Measurements from ENCODE around the gene CMTM7.
A peak's percentile ranks its signal among the peaks of the same experiment; 100 is the strongest.
"Not testable (repeated sequence)": the region's sequence is repeated elsewhere in the genome, so short reads cannot be mapped to it uniquely, and the experiment has no call there.

The CMTM7 gene

GRCh38 chr3:32460817-32461496, 69.3 kb downstream of the CMTM7 start:
- DNase-seq: not testable (repeated sequence)

DNA sequence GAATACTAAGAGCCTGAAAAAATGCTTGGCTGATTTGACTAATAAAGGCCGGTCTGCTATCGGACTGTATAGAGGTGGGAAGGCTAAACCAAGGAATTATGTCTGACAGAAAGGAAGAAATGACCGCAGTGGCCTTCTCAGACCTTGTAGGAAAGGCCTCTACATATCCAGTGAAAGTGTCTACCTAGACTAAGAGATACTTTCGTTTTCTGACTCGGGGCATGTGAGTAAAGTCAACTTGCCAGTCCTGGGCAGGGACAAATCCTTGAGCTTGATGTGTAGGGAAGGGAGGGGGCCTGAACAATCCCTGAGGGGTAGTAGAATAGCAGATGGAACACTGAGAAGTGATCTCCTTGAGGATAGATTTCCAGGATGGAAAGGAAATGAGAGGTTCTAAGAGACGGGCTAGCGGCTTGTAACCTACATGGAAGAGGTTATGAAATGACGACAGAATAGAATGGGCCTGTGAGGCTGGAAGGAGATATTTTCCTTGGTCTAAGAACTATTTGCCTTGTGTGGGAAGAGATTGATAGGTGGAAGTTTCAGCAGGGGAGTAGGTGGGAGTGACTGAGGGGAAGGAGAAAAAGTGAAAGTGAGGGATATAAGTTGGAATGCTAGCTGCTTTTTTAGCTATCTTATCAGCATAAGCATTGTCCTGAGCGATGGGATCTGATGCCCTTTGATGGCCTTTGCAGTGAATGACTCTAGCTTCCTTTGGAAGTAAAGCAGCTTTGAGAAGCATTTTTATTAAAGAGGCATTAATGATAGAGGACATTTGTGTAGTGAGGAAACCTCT, 70.7 kb downstream of the CMTM7 start:
- not testable (repeated sequence) for DNase-seq

DNA sequence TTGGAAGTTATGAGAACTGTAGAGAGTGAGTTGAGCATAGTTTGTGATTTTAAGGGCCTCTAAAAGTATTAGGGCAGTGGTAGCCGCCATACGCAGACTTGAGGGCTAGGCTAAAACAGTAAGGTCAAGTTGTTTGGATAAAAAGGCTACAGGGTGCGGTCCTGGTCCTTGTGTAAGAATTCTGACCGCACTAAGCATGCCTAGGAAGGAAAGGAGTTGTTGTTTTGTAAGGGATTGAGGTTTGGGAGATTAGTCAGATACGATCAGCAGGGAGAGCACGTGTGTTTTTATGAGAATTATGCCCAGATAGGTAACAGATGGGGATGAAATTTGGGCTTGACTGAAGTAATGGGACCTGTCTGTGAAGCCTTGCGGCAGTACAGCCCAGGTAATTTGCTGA, 71.8 kb downstream of the CMTM7 start:
- not testable (repeated sequence) for DNase-seq

GRCh38 chr3:32464726-32465125, 73.1 kb downstream of the CMTM7 start:
- not testable (repeated sequence) for DNase-seq

DNA sequence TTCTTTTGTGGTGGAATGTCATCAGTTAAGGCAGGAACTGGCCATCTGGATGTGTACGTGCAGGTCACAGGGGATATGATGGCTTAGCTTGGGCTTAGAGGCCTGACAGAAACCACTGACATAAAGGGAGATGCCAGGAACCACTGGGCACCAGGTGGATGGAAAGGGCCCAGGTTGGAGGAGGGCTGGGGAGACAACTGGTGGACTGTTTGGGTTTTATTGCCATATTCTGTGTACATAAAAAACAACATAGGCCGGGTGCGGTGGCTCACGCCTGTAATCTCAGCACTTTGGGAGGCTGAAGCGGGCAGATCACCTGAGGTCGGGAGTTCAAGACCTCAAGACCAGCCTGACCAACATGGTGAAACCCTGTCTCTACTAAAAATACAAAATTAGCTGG, 75.2 kb downstream of the CMTM7 start:
- not testable (repeated sequence) for DNase-seq

GRCh38 chr3:32467333-32468070, 75.8 kb downstream of the CMTM7 start:
- peak; percentile 52 to 60 for DNase-seq

GRCh38 chr3:32469151-32469874, 77.7 kb downstream of the CMTM7 start:
- DNase-seq: no peak

GRCh38 chr3:32470362-32470761, 78.7 kb downstream of the CMTM7 start:
- DNase-seq: no peak

DNA sequence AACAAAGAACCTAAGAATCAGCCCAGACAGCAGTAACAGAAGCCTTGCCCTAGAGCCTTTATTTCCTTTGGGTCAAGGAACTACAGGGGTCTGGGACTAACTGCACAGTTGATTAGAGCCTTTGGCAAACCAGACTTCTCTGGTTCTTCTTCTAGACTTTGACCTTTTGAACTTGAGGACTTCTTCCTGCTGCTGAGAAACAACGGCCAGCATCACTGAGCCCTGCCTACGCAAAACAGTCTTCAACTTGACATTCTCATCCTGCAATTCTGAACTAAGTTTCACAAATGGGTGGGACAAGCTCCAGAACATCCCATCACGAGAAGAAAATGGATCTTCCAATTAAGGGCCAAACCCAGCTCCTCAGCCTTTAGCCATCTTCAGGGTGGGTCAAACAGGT, 79.6 kb downstream of the CMTM7 start:
- DNase-seq: no peak

DNA sequence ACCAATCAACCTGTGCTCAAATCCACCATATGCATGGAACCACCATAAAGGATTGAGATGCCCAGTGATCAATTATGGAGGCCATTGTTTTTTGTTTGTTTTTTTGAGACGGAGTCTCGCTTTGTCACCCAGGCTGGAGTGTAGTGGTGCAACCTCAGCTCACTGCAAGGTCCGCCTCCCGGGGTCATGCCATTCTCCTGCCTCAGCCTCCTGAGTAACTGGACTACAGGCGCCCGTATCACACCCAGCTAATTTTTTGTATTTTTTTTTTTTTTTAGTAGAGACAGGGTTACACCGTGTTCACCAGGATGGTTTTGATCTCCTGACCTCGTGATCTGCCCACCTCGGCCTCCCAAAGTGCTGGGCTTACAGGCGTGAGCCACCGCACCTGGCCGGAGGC, 80.5 kb downstream of the CMTM7 start:
- DNase-seq: not testable (repeated sequence)

- DNase-seq: no peak
Observed at GRCh38 chr3:32474201-32474600, 82.5 kb downstream of the CMTM7 start.

GRCh38 chr3:32480604-32481003, 89.0 kb downstream of the CMTM7 start:
- no peak for DNase-seq

GRCh38 chr3:32481791-32482631, 90.4 kb downstream of the CMTM7 start:
- DNase-seq: no peak

- DNase-seq: no peak
Observed at GRCh38 chr3:32482693-32483092, 91.0 kb downstream of the CMTM7 start.

DNA sequence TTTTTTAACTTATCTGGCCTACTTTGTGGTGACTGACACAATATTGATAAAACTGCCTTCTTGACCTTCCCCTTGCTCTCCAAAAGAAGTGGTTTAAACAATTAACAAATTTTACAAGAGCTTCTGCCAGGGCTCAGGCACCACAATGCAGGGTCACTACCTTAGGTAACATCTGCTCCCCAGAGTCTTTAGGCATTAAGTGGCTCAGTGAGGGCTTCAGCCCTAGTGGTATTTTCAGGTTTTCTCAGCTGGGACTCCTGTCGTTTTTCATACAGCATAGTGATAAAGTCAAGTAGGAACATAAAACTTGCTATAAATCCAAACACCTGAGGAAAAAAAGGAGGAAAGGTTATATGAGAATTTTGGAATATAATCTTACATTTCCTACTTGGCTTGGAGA, 92.1 kb downstream of the CMTM7 start:
- DNase-seq: no peak

DNA sequence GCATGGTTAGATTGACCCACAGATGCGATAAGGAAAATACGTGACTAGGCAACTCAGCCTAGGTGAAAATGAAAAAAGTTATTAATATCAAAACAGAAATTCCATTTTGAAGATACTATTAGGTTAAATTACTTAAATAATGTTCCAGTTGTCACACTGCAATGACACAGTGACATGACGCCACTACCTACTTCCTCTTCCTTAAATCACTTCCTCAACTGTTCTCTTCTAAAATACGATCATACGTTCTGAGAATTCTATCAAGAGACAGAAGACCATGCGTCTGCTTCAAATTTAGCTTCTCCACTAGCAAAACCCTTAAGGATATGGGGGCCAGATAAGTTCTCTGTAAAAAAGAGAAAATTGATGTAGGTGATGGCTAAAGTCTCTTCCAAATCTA, 92.8 kb downstream of the CMTM7 start:
- peak; percentile 40 to 70 for DNase-seq

DNA sequence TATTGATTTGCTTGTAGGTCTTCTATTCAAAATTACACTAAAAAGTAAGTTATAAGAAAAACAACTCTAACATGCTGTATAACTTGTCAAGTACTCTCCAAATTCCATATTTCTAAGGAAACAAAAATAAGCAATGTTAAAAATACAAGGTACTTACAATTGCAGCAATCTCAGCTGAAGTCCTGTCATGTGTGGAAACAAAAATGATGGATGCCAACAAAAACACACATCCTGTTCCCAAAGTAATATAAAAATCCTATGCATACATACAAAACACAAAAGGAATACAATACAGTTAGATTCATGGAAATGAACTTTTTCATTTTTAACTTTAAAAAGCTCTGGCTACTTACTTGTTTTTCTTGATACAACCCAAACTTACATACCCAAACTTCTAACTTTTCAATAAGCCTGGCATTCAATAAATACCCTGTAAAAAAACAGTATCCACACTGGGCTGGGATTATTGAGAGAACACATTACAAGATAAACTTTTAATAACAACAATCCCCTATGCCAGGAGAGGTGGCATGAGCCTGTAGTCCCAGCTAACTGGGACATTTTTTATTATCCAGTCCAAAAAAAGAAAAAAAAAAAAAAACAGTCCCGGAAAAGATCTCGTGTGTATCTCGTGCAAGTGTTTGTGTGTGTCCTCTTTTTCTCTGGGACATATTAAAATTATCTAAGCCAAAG, 96.3 kb downstream of the CMTM7 start:
- DNase-seq: no peak

DNA sequence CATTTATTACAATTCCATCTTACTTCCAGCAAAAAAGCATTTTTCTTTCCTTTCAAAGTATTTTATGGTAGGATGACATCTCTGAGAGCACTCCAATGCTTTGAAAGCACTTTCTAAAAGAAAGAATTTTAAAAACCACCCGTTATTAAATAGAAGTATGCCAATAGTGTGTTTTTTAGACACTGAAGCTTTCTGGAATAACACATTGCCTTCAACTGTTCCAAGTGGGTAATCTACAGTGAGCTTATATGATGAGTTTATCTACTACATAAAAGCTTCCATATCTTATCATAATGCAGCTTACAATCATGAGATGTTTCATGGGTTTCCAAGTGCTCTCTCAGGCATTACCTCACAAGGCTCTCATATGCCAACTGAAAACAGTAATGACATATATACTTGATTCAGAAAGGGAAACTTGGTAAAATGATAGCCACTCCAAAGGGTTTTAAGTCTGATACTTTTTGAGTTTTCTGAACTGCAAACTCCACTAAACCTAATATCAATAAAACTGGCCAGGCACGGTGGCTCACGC, 96.9 kb downstream of the CMTM7 start:
- no peak for DNase-seq

GRCh38 chr3:32492684-32493436, 101.2 kb downstream of the CMTM7 start:
- DNase-seq: no peak

Measured in Kasumi-1 (cell line).